ENCODE data around the gene SOCS3.

SOCS3 gene

DNA sequence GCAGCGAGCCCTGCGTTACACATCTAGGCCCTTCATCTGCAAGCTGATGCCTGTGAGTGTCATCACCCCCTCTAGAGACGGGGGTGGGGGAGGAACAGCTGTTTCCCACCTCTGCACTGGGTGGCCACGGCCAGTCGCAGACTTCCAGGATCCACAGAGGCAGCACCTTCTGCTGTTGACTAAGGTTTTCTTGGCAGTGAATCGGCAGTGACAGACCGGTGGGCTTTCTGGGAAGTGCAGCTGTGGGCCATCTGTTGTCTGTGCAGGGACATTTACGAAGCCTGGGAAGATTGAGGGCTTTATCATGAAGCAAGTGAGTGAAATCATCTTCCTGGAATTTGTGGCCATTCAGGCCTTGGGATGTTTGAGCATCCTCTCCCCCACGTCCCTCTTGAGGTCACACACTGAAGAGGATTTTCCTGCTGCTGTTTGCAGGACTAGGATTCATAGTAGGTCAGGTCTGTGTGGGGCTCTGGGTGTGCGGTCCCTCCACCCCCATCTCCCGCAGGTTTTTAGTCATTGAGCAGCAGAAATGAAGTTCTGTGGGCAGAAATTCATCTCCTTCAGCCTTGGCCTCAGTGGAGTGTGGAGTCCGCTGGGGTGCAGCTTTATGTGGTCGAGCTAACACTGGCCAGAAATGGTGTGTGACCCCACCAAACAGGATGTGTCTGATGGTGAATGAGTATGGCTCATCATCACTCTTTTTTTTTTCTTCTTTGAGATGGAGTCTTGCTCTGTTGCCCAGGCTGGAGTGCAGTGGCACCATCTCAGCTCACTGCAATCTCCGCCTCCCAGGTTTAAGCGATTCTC is 30.6 kb upstream of the SOCS3 start:
- peak; percentile 67 for DNase-seq

DNA sequence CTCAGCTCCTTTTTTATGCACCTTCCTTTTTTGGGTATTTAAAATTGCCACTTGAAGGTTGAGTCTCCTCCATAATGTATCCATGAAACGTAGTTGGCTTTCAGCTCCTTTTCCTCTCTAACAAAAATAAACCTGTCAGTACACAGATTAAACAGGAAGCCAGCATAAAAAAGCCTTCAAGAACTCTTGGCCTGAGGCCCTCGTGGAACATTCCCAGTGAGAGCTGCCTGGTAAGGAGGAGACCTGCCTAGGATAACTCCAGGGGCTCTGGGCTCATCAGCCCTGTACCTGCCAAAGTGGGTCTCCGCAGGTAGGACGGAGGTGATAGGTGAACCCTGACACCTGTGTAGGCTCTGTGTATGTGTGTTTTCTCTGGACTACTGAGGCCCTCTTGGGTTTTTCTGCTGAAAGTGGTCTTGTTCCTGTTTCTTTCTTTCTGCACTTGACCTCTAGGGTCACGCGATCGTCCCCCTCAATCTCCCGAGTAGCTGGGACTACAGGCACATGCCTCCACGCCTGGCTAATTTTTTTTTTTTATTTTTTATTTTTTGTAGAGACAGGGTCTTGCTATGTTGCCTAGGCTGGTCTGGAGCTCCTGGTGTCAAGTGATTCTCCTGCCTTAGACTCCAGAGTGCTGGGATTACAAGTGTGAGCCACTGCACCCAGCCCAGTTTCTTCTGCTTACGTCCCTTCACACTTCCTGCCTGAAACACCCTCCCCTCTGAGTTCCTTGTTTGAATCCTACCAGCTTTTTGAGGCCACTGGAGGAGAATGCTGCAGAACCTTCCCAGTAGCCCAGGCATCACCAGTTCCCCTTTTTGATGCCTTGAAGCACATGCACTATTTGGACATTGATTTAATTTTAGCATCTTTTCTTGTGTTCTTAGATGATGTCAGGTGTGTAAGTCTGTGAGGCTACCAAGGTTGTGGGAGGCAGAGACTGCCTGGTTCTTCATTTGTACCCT is 28.4 kb upstream of the SOCS3 start:
- DNase-seq, result no peak

DNA sequence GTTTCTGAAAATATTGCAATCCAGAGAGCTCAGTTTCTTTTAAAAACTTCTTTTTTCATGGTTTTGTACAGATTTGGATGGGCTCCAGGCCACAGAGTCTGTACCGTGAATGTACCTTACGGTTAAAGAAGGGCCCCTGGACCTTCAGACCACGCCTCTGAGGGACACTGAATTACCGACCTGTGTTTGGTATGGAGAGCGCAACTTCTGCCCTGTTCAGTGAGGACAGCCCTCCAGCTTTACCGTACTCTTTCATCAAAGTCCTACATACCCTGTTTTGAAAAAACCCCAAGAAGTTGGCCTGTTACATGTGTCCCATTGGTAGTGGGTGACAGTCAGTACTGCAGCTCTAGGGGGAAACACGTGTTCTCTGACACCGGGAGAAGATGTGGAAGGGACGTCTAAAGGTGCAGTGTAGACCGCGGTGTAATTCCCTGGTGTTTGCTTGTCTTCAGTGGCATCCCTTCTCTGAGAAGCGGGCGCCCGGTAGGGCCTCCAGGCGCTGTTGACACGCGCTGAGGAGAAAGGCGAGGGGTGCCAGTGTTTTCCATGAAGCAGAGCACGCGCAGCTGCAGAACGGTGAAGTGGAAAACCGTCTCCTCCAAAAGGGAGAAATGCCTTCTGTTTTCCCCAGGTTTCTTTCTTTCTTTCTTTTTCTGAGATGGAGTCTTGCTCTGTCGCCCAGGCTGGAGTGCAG is 24.8 kb upstream of the SOCS3 start:
- no peak for DNase-seq

DNA sequence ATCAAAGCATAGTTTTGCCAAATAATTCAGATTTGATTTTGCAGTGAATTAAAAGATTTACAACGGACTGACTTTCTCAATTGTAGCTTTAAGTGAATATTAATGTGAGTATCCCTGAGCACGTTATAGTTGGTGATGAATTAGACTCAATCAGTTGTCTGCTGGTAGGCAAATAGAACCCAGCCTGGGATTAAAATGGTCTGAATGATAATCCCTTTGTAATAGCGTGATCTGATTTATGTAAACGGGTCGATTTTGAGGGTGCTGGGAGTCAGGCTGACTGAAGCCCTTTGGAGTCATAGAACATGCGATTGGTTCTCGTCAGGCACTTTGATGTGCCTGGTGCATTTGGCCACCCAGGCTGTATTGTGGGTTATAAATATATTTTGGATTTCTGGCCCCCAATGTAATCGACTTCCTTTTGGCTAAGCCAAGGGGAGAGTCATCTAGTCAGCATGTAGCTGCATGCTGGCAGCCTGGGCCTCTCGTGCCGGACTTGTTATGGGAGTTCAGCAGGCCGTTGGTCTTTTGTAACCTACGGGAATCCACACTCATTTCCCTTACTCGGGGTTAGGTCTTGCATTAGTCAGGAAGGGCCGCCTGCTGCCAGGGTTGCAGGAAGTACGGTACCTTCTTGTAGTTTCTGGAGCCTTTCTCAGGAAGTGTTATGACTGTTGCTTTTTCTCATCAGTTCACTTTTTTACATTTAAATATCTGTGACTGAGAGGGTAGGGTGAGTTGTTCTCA is 24.0 kb upstream of the SOCS3 start:
- DNase-seq, result peak; percentile 66

DNA sequence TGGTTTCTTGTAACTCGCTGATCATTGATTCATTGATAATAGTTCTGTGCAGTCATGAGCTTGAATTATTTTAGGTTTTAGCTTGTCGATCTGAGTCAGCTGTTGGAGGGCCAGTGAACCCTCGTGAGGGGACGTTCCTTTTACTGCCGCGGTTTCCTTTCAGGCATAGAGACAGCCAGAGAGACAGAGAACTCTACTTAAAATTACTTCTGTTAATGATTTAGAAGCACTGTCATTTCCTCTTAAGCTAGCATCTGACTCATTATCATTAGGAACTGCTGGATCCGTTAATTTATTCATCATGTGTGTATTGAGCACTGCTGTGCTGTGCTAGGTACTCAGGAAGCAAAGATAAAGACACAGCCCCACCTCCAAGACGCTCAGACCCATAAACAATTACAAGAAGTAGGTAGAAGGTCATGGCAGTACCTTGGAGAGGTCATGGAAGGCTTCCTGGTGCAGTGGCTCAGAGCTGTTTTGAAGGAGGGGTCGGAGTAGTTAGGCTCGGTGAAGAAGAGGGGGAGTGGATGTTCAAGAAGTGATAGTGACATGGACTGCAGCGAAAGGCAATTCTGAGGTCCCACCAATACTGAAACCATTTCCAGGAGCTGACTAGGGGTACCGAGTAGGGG is 21.8 kb upstream of the SOCS3 start:
- DNase-seq, result no peak

DNA sequence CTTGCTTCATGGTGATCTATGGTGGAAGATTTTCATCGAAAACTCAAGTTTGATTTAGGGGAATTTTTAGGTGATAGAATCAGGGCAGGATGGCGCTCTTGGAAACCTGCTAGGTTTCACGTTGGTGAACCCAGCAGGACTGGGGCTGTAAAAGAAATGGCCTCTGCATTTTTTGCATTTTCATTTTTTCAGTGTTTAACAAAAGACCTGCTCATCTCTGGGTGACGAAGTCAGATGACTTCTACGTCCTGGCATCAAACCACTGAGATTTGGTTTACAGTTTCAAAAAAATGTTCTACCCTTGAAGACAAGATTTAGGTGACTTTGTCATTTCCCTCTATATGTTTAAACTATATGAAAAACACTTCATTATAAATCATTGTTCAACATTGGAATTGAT is 20.5 kb upstream of the SOCS3 start:
- no peak for DNase-seq

DNA sequence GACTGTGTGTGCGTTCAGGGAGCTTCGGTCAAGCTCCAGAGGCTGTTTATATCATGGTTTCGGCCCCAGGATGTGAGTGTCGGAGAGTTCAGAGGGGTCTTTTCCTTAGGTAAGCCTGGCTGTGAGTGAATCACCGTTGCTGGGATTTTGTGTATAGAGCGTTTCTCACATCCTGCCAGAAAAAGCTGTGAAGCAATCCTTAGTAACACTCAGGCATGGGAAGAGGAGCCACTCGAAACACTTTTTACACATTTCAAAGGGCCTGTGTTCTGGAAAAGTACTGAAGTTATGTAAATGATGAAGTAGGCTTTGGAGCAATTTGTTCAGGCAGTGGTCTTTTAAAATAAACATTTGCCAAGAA is 19.2 kb upstream of the SOCS3 start:
- no peak for DNase-seq

DNA sequence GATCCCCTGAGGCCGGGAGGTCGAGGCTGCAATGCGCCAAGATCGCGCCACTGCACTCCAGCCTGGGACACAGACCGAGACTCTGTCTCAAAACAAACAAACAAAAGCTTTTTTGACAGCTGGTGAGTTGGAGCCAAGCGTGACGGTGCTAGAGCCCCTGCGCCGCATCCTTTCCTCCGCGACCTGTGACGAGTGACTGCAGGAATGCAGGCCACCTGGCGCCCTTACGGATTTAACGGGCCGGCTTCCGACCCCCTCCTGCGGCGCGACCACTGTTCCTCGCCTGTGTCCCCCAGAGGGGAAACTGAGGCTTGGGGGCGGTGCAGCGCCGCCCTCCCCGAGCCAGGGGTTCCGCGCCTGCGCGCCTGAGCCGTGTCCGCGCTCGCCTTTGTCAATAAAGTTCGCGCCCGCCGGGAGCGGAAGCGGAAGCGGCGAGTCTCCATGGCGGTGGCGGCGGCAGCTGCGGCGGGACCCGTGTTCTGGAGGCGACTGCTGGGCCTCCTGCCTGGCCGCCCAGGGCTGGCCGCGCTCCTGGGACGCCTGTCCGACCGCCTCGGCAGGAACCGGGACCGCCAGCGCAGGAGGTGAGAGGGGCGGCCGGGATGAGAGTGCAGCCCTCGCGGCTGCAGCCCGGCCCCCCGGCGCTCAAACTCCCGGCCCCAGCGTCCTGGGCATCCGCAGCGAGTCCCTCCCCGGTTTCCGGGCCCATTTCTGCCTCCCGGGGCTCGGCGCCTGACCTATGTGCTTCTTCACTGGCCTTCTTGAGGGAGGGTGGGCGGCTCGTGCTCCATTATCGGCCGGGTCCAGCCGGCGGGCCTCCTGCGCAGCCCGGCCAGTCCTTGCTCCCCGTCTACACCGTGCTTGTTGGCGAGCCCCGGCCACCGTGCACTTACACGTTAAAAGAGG is 18.6 kb upstream of the SOCS3 start, which contains the start of gene PGS1:
PGS1 (plus strand) TSS at position 425 of the 906 bp plus-strand sequence; CDS start at position 442, 17 bp downstream.
- peak; percentile 87 for DNase-seq

DNA sequence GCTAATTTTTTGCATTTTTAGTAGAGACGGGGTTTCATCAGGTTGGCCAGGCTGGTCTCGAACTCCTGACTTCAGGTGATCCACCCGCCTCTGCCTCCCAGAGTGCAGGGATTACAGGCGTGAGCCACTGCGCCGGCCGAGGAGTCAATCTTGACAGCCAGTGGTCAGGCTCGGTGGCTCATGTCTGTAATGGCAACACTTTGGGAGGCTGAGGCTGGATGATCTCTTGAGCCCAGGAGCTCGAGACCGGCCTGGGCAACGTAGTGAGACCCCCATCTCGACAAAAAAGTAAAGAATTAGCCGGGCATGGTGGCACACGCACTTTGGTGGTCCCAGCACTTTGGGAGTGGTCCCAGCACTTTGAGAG is 18.0 kb upstream of the SOCS3 start:
- DNase-seq, result no peak

DNA sequence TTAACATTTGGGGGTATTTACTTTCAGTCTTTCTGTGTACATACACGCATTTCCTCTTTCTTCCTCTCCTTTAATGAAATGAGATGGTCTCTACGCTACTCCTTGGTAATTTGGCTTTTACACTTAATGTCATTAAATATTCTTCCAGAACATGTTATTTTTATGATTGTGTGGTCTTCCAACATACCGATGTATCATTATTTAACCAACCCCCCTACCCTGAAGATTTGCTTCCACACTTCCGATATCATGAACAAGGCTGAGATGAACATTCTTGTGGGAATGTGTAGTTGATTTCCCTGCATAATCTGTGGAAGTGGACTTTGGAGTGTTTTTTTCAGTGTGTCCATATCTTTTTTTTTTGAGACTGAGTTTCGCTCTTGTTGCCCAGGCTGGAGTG is 16.3 kb upstream of the SOCS3 start:
- no peak for DNase-seq

DNA sequence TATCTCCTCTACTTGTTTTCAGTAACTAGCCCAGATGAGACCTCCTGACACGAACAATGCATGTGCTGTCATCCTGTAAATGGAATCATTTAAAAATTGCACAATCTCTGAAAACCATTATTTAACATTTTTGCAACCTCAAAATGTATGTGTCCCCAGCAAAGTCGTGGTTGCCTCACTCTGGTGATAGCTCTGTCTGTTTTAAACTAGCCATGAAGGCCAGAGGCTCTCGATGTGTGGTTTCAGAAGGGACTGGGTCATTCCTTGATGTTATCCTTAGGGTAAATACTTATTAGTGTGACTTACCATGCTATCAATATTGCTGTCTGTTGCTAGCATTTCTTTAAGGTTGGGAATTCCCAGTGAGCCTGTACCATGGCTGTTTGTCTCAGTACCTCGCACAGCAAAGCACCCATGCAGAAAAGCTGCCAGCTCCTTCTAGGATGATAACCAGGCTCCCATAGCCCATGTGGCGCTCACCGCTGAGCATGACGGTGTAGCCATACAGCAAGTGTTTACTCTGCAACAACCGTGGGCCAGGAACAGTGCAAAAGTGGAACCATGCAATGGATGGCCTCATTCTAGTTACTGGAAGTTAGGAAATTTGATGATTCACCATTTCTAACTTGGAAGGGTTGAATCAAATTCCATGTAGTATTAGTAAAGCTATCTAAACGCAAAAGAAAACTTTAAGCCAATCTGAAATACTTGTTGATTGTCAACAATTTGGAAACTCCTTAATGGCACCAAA is 15.7 kb upstream of the SOCS3 start:
- no peak for DNase-seq

DNA sequence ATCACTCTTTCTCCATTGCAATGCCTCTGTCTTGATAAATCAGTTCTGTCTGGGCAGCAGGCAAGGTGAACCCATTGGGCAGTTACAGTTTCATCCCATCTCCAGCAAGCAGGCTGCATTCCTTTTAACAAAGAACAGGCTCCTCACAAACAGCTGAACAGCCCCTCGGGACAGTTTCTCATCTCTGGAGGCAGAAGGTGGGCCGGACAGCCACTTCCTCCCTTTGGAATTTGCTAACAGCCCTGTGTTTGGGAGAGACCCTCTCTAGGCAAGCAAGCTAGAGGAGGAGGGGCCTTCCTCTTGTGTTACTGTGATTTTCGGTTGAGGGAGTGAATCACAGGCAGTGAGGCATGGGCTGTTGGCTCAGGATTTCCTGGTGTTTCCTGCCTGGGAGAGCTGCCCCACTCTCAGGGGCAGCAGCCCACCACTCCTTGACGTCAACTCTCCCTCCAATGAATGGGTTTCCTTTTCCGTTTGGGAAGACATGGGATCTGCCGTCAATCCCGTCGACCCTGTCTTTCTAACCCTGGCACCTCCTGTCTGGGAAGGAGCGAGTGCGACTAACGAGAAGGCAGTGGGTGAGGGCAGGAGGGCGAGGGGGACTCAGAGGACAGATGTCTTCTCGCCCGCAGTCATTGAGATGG is 14.9 kb upstream of the SOCS3 start:
- no peak for DNase-seq

DNA sequence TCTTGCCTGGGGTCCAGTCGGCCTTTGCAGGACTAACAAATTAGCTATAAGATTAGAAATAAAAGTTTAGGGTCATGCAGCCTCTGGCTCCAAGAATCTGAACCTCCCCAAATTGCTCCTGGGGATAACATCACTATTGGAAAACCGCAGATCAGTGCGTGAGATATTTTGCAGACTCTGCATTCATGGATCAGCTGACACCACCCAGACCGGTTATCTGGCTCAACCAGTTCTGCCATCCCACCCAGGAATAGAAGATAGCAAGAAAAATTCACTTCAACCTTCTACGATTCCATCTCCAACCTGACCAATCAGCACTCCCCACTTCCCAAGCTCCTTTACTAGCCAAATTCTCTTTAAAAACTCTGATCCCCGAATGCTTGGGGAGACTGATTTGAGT is 14.3 kb upstream of the SOCS3 start:
- no peak for DNase-seq

DNA sequence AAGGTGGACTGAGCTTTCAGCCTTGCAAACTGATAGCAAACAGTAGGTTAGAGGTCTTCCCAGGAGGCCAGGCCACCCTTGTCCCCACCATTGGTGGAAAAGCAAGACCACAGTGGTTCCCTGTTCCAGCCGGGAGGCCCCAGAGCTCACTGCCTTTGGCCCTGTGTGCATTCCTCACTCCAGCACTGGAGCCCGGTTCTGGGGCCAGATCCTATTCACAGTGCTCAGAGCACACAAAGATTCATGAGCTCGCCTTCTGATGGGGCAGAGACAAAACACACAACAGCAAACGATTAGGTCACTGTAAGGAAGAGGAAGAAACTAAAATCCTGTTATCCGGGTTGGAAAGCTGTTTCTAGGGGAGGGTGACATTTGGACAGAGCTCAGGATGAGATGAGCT is 13.0 kb upstream of the SOCS3 start:
- no peak for DNase-seq

DNA sequence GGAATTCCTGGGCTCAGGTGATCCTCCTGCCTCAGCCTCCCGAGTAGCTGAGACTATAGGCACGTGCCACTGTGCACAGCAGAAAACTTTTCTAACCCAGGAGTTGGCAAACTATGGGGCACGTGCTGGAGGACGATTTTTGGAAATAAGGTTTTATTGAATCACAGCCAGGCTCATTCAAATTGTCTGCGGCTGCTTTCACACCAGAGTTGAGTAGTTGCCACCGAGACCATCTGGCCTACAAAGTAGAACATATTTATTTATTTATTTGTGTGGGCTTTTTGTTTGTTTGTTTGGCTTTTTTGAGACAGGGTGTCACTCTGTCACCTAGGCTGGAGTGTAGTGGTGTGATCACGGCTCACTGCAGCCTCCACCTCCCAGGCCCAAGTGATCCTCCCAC is 11.2 kb upstream of the SOCS3 start:
- no peak for DNase-seq

DNA sequence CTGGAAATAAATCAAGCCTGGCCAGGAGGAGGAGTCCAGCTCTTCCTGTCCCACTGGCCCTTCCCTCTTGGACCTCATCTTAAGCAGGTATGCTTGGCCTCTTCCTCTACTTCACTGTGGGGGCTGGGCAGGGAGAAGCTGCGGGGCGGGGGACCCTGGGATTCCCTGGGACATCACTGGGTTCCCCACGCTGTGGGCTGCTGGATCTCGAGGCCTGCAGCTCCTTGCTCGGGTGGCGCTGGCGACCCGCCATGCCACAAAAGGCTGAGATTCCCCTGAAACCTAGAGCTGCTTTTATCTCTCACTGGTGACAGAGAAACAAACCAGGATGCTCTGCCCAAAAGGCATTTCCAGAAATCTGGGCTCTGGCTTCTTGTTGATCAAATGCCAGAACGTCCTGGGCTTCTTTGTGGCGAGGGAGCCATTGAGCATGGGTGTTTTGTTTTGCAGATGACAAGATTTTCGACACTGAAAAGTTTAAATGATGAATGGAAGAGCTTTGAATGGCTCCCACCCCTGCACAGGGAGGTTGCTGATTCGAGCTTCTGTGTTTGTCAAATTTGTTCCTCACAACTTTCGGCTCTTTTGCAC is 10.0 kb upstream of the SOCS3 start:
- no peak for DNase-seq

DNA sequence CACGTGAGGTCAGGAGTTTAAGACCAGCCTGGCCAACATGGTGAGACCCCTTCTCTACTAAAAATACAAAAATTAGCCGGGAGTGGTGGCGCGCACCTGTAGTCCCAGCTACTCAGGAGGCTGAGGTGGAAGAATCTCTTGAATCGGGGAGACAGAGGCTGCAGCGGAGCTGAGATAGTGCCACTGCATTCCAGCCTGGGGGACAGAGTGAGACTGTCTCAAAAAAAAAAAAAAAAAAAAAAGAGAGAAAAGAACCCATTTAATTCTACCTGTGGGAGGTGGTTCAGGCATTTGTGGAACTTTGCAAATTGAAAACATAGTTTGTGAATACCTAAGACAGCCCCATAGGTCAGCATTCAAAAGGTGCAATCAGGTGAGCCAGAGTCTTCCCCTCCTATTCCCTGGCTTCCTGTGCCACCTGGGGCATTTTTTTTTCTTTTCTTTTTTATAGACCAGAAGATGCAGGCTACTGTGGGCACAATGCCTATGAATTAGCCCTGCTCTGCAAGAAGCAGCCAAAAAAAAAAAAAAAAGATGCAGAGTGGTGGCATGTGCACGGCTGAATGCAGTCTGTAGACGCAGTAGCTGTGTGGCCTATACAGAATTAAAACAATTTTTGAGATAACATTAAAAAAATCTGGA is 9.1 kb upstream of the SOCS3 start:
- DNase-seq, result no peak

DNA sequence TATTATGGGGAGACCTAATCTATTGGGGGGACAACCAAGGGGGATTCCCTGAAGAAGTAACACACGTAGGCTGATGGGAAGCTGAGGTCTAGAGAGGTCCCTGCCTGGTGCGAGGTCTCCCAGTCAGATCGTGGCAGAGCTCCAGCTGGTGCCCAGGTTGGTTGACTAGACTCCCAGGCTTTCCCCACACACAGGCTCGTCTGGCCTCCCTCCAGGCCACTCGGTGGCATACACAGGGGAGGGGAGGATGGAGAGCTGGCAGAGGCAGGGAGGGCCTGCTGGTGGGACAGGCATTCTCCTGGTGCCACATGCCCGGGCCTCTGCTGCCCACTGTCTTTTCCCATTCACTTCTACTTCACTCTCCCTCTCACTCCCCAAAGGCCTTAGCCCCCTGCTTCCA is 8.5 kb upstream of the SOCS3 start:
- no peak for DNase-seq

DNA sequence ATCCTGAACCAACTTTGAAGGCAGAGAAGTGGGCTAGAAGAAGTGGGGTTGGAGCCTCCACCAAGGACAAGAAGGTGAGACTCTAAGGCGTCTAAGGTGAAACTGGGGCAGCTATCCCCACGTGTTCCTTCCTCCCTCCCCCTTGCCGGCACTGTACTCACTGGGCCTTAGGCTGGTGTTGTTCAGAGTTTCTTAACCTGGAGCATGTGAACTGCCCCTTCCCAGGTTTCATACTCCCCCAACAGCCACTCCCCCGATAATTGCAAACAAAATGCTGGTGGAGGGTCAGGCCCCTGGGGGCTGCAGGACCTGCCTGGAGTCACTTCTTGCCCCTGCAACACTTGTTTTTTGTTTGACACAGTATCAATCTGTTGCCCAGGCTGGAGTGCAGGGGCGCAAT is 7.3 kb upstream of the SOCS3 start:
- DNase-seq, result no peak
